HG03280 (cell line): Measurements from ENCODE around the gene ALDOA.
"Not testable (repeated sequence)": the region's sequence is repeated elsewhere in the genome, so short reads cannot be mapped to it uniquely, and the experiment has no call there.

Experiments
- ATAC-seq: cut with Tn5 transposase; IDR thresholded peaks from one replicate; pipeline ENCODE4 v1.9.1; 2021; ENCODE audit warnings: mild to moderate bottlenecking, moderate library complexity; ENCODE audit not compliant: unreplicated experiment

Gene ALDOA

DNA sequence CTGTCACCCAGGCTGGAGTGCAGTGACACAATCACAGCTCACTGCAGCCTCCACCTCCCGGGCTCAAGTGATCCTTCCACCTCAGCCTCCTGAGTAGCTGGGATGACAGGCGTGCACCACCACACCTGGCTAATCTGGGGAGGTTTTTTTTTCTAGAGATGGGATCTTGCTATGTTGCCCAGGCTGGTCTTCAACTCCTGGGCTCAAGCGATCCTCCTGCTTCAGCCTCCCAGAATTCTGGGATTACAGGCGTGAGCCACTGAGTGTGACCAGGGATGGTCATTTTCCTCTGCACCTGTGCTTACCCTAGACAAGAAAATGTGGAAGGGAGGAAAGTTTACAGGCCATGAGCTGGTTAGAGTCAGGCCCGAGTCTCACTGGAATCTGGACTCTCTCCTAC lies 24.9 kb upstream of the ALDOA start:
- not testable (repeated sequence) for ATAC-seq

DNA sequence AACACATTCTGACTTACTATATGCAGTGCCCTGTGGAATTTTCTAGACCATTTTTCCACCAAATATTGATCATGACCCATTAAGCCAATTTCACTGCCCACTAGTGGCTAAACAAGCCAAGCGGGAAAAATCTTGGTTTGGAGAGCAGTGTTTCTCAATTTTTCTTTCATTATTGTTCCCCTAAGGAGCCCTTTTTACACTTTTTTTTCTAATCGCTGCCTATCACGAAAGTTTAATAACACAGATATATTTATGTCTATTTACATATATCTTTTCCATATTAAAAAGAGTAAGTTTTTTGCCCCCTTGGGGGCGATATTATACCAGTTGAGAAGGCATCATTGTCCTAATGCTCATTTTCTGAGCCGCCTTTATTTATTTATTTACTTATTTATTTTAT lies 23.7 kb upstream of the ALDOA start:
- no peak for ATAC-seq

- ATAC-seq = no peak
These were observed 19.4 kb upstream of the ALDOA start for GRCh38 chr16:30046178-30046577.

- ATAC-seq = no peak
These were observed 19.0 kb upstream of the ALDOA start for GRCh38 chr16:30046588-30046987.

DNA sequence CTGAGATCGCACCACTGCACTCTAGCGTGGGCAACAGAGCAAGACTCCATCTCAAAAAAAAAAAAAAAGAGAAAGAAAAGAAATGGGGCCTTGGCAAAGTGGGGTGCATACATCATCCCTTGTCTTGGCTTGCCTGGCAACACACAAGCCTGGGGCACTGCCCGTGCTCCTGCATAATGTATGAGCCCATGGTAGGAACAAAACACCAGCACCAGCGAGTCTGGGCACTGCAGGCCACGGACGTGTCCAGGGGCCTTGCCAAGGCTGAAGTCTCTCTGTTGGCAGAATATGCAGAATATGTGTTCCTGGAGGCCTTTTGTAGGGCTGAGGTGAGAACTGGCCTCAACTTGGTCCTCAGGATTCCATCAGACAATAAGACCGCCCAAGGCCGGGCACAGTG lies 15.7 kb upstream of the ALDOA start:
- ATAC-seq = no peak

- no peak for ATAC-seq
These were observed 14.0 kb upstream of the ALDOA start for GRCh38 chr16:30051518-30051917.

DNA sequence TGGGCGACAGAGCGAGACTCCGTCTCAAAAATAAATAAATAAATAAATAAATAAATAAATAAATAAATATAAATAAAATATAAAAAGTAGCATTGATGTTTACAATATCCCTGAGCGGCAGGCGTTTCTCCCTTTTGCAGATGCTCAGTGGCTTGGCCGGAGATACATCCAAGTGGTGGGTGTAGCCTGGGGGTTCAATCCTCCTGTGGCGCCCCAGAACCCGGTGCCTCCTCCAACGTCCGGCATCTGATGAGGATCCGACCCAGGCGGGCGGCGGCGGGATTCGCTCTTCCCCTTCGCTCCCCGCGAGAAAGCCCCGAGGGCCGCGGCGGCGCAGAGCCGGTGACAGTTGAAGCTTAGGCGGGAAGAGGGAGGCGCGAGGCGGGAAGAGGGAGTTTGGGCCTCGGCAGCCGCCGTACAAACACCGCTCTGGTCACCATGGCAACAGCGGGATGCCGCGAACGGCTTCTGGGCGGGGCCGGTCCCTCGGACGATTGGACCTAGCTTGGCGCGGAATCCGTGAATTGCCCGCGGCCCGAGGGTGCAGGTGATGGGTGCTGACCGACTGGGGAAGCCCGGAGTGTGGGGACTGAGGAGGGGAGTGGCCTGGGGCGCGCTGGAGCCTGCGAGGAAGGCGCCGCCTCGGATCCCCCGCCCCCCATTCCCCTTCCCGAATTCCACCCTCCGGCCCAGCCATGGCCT lies 12.7 kb upstream of the ALDOA start:
- peak; percentile 85 for ATAC-seq

DNA sequence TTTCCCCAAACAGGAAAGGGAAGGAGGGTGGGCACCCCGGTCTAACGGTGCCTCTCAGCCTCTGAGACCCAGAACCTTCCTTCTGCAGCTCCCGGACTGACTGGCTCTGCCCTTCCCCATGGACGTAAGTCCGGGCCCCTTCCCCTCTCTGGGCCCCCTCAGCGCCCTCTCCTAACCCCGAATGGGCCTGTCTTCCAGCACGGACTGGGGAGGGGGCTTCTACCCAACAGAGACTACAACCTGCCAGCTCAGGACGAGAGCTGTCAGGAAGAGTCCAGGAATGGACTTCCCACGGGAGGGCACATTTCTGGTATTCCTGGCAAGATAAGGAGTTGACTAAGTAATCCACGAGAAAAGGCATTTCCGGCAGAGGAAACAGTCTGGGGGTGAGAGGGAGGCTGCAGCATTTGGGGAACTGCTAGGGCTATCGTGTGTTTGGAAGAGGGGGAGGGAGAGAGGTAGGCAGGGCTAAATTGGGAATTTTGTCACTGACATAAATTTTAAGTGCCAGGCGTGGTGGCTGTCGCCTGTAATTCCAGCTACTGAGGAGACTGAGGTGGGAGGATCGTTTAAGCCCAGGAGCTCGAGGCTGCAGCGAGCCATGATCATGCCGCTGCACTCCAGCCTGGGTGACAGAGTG lies 12.1 kb upstream of the ALDOA start:
- ATAC-seq = no peak

- ATAC-seq = no peak
These were observed 11.1 kb upstream of the ALDOA start for GRCh38 chr16:30054451-30054850.

- ATAC-seq = no peak
These were observed 10.5 kb upstream of the ALDOA start for GRCh38 chr16:30054959-30055553.

GRCh38 chr16:30060346-30060745 lies 5.2 kb upstream of the ALDOA start:
- ATAC-seq = no peak

GRCh38 chr16:30060836-30061554 lies 4.6 kb upstream of the ALDOA start:
- no peak for ATAC-seq

DNA sequence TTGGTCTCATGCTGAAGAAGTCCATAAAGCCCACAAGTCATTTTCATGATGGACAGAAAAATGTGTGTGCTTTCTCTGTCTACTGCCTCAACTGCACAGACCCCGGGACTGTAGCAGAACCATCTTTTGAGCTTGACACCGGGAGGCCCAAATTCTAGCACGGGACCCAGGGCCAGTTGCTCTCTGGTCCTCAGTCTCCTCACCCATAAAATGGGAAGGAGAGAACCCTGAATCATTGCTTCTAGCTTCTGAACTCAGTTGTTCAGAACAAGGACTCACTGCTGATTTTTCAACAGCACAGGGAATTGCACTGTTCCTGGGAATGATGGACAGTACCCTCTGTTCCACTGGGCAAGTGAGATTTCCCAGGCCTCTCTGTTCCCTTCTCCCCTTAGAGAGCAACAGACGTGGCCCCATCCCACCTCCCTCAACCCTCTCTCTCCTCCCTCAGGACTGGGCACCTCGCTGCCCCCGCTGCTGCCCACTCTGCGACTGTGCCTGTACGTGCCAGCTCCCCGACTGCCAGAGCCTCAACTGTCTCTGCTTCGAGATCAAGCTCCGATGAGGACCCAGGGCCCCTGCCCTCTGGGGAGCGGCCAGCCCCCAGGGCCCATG lies 2.2 kb upstream of the ALDOA start:
- ATAC-seq = no peak

GRCh38 chr16:30063893-30064728 lies 1.4 kb upstream of the ALDOA start:
- ATAC-seq = no peak

- no peak for ATAC-seq
These were observed 845 bp upstream of the ALDOA start for GRCh38 chr16:30064729-30065101.

GRCh38 chr16:30065943-30066760 lies 592 bp downstream of the ALDOA start:
- no peak for ATAC-seq

DNA sequence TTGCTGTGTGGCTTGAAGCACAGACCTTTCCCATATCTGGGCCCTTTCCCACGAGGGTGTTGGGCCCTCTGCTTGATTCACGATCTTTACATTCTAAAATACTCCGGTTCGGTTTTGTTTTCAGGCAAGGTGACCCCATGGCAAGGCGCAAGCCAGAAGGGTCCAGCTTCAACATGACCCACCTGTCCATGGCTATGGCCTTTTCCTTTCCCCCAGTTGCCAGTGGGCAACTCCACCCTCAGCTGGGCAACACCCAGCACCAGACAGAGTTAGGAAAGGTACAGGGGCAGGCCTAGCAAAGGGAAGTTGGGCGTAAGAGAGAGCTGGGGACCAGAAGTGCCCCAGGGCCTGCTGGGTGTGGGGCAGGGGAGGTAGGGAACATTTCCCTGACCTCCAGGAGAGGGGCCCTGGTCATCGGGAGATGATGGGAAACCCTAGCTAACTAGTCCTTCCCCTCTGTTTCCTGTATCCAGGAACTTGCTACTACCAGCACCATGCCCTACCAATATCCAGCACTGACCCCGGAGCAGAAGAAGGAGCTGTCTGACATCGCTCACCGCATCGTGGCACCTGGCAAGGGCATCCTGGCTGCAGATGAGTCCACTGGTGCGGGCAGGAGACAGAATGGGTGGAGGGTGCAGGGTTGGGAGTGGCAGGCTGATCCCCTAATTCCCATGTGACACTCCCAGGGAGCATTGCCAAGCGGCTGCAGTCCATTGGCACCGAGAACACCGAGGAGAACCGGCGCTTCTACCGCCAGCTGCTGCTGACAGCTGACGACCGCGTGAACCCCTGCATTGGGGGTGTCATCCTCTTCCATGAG lies 1.4 kb downstream of the ALDOA start:
- ATAC-seq = no peak

DNA sequence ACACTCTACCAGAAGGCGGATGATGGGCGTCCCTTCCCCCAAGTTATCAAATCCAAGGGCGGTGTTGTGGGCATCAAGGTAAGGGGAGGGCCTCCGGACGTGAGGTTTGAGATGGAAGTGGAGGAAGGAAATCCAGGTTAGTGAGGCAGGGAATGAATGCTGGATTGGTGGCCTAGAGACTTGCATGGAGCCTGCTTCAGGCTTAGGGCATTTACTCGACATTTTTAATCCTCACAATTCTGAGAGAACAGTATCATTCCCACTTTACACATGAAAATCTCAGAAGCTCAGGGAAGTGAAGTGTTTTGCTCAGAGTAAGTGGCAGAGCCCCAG lies 2.0 kb downstream of the ALDOA start:
- no peak for ATAC-seq

- no peak for ATAC-seq
These were observed 2.8 kb downstream of the ALDOA start for GRCh38 chr16:30068333-30068732.
